HEK293 (cell line): Measurements from ENCODE around the gene ATXN10.

Source experiments
- CTCF ChIA-PET: fragments of 350-600 bp; formaldehyde crosslinking; extraction: SDS; loops from one replicate; lab custom pipeline; 2021; ENCODE audit warnings: antibody characterized with exemption; lab: Yijun Ruan, JAX
- POLR2A ChIA-PET: fragments of 300-600 bp; formaldehyde crosslinking; extraction: SDS; loops from one replicate; lab custom pipeline; 2020; ENCODE audit warnings: antibody characterized with exemption, inconsistent platforms; lab: Yijun Ruan, JAX
- H3K27ac ChIP-seq: fragments of 200-500 bp; sonication (Bioruptor generic); 2 replicates; pipeline ENCODE4 v1.5.1; 2014; ENCODE audit warnings: low read depth, low read length, control low read depth, inconsistent platforms; ENCODE audit errors: extremely low read depth
- H3K36me3 ChIP-seq, 2 experiments: fragments of 200-500 bp in 1 of 2; sonication (Bioruptor generic) in 1 of 2; 1 replicate in 1 of 2; 2 replicates in 1 of 2; pipeline ENCODE4 v1.5.1; 2014 to 2017; ENCODE audit warnings: inconsistent platforms in 2 of 2, low read length in 2 of 2; ENCODE audit not compliant: control insufficient read depth in 2 of 2, insufficient read depth in 1 of 2
- H3K4me1 ChIP-seq: fragments of 200-500 bp; sonication (Bioruptor generic); 2 replicates; pipeline ENCODE4 v1.5.1; 2014; ENCODE audit warnings: mild to moderate bottlenecking, low read length, inconsistent platforms; ENCODE audit not compliant: control insufficient read depth, insufficient read depth
- H3K4me3 ChIP-seq: 2 replicates; pipeline ENCODE4 v1.5.1; 2011; ENCODE audit warnings: low read depth, mild to moderate bottlenecking, control low read depth, low read length, moderate library complexity
- H3K9me3 ChIP-seq: fragments of 200-500 bp; sonication (Bioruptor generic); 2 replicates; pipeline ENCODE4 v1.5.1; 2014; ENCODE audit warnings: low read depth, low read length, inconsistent platforms; ENCODE audit not compliant: control insufficient read depth, insufficient read depth
- BCL6B ChIP-seq: fragments of 450-650 bp; formaldehyde crosslinking; IDR thresholded peaks from 2 replicates; pipeline ENCODE4 v1.5.1; 2017; ENCODE audit warnings: missing biosample characterization, missing genetic modification characterization
- GFI1B ChIP-seq: fragments of 450-650 bp; formaldehyde crosslinking; IDR thresholded peaks from 2 replicates; pipeline ENCODE4 v1.5.1; 2016; ENCODE audit warnings: missing biosample characterization, missing genetic modification characterization
- HIC1 ChIP-seq: fragments of 450-650 bp; formaldehyde crosslinking; IDR thresholded peaks from 2 replicates; pipeline ENCODE4 v1.5.1; 2016; ENCODE audit warnings: missing biosample characterization, missing genetic modification characterization
- MYNN ChIP-seq: fragments of 450-650 bp; formaldehyde crosslinking; IDR thresholded peaks from 2 replicates; pipeline ENCODE4 v1.5.1; 2016; ENCODE audit warnings: missing biosample characterization, missing genetic modification characterization, borderline replicate concordance
- PBX3 ChIP-seq: sonication (generic); formaldehyde crosslinking; IDR thresholded peaks from 2 replicates; pipeline ENCODE4 v1.8.1; 2022; ENCODE audit warnings: mild to moderate bottlenecking, moderate library complexity, missing genetic modification reagents
- PRDM6 ChIP-seq: fragments of 450-650 bp; formaldehyde crosslinking; IDR thresholded peaks from 2 replicates; pipeline ENCODE4 v1.5.1; 2017; ENCODE audit warnings: missing biosample characterization, missing genetic modification characterization
- REST ChIP-seq: fragments of 450-650 bp; formaldehyde crosslinking; IDR thresholded peaks from 2 replicates; pipeline ENCODE4 v1.5.1; 2016; ENCODE audit warnings: missing biosample characterization, missing genetic modification characterization
- ZNF10 ChIP-seq: fragments of 450-650 bp; formaldehyde crosslinking; IDR thresholded peaks from 2 replicates; pipeline ENCODE4 v1.5.1; 2017; ENCODE audit warnings: missing biosample characterization, missing genetic modification characterization
- ZNF157 ChIP-seq: fragments of 450-650 bp; formaldehyde crosslinking; IDR thresholded peaks from 2 replicates; pipeline ENCODE4 v1.5.1; 2016; ENCODE audit warnings: missing biosample characterization, missing genetic modification characterization
- ZNF184 ChIP-seq: fragments of 450-650 bp; IDR thresholded peaks from 2 replicates; pipeline ENCODE4 v1.5.1; 2018; ENCODE audit warnings: missing biosample characterization, mild to moderate bottlenecking, missing genetic modification characterization
- ZNF19 ChIP-seq: fragments of 450-650 bp; formaldehyde crosslinking; IDR thresholded peaks from 2 replicates; pipeline ENCODE4; 2016; ENCODE audit warnings: missing biosample characterization, missing genetic modification characterization, low read depth
- ZNF302 ChIP-seq: fragments of 450-650 bp; formaldehyde crosslinking; IDR thresholded peaks from 2 replicates; pipeline ENCODE4 v1.5.1; 2016; ENCODE audit warnings: missing biosample characterization, missing genetic modification characterization, low read depth
- ZNF473 ChIP-seq: fragments of 450-650 bp; formaldehyde crosslinking; IDR thresholded peaks from 2 replicates; pipeline ENCODE4 v1.5.1; 2017; ENCODE audit warnings: missing biosample characterization, missing genetic modification characterization
- ZNF530 ChIP-seq: fragments of 450-650 bp; formaldehyde crosslinking; IDR thresholded peaks from 2 replicates; pipeline ENCODE4 v1.5.1; 2016; ENCODE audit warnings: low read depth, missing biosample characterization, missing genetic modification characterization
- ZNF561 ChIP-seq: fragments of 450-650 bp; IDR thresholded peaks from 2 replicates; pipeline ENCODE4 v1.5.1; 2018; ENCODE audit warnings: missing biosample characterization, missing genetic modification characterization, borderline replicate concordance
- ZNF571 ChIP-seq: fragments of 450-650 bp; formaldehyde crosslinking; IDR thresholded peaks from 2 replicates; pipeline ENCODE4 v1.5.0; 2017; ENCODE audit warnings: missing biosample characterization, missing genetic modification characterization
- ZNF626 ChIP-seq: fragments of 450-650 bp; sonication (Bioruptor Pico); formaldehyde crosslinking; IDR thresholded peaks from 2 replicates; pipeline ENCODE4 v1.5.1; 2018; ENCODE audit warnings: missing biosample characterization, missing genetic modification characterization, inconsistent platforms
- ZNF664 ChIP-seq: fragments of 450-650 bp; formaldehyde crosslinking; IDR thresholded peaks from 2 replicates; pipeline ENCODE4 v1.5.1; 2016; ENCODE audit warnings: missing biosample characterization, missing genetic modification characterization
- ZNF792 ChIP-seq: fragments of 450-650 bp; formaldehyde crosslinking; IDR thresholded peaks from 2 replicates; pipeline ENCODE4 v1.5.1; 2016; ENCODE audit warnings: missing biosample characterization, missing genetic modification characterization
- ZSCAN18 ChIP-seq: fragments of 450-650 bp; formaldehyde crosslinking; IDR thresholded peaks from 2 replicates; pipeline ENCODE4 v1.5.1; 2016; ENCODE audit warnings: missing biosample characterization, missing genetic modification characterization

The ATXN10 gene

GRCh38 chr22:45750626-45751025 lies 79.0 kb downstream of the ATXN10 start:
- H3K4me3 ChIP-seq = no peak overlapping the region
- no peaks in the 10 kb centered on the region for H3K4me1 ChIP-seq
- H3K9me3 ChIP-seq = no peaks in the 10 kb centered on the region
- peak; percentile 68 for TF ChIP-seq PRDM6
- TF ChIP-seq GFI1B (tag by site-specific recombination) = no peak
- H3K27ac ChIP-seq = no peak overlapping the region
- CTCF ChIA-PET = interaction anchor here (0.5 to 1.2 kb wide), 3 partner anchors 35 to 227 kb away, joined by 3 to 4 read pairs (median 3); no protein-coding TSS in a partner anchor
- H3K36me3 ChIP-seq = peaks cover 4 to 29% of the 10 kb centered on the region in 2 experiments
- POLR2A ChIA-PET = no interaction called here

GRCh38 chr22:45752036-45752435 lies 80.4 kb downstream of the ATXN10 start:
- H3K4me3 ChIP-seq = no peak overlapping the region
- H3K27ac ChIP-seq = no peak overlapping the region
- peaks cover 4 to 24% of the 10 kb centered on the region in 2 experiments; a peak in 2 of 3 replicates for H3K36me3 ChIP-seq
- ChIA-PET CTCF (interaction anchor here (0.6 to 0.9 kb wide), 2 partner anchors 174 to 243 kb away, joined by 3 read pairs; no protein-coding TSS in a partner anchor), POLR2A (no interaction called here)
- H3K4me1 ChIP-seq = 0 out of 2 replicates have a peak, but pooled peaks cover 2% of the 10 kb centered on the region
- no peaks in the 10 kb centered on the region for H3K9me3 ChIP-seq
- TF ChIP-seq ZNF19 (tag by site-specific recombination) (no peak), ZSCAN18 (tag by site-specific recombination) (no peak), ZNF664 (tag by site-specific recombination) (no peak), REST (tag by site-specific recombination) (no peak), ZNF157 (tag by site-specific recombination) (no peak), ZNF302 (tag by site-specific recombination) (no peak), ZNF626 (tag by site-specific recombination) (no peak), HIC1 (tag by site-specific recombination) (no peak), ZNF530 (no peak), ZNF571 (no peak), ZNF473 (tag by site-specific recombination) (no peak), PBX3 (CRISPR knock-in tag) (no peak), MYNN (no peak), ZNF792 (tag by site-specific recombination) (no peak), ZNF561 (tag by site-specific recombination) (no peak), BCL6B (tag by site-specific recombination) (no peak), PRDM6 (no peak), ZNF10 (no peak), ZNF184 (tag by site-specific recombination) (no peak)
